Renal cortical epithelial cell (primary cell): ENCODE results near the gene TFEC. TPM values are rescaled to one million over a fixed set of nuclear protein-coding genes. Genes with fewer than 3 reads are reported as not detected.
"Not testable (repeated sequence)": the region's sequence is repeated elsewhere in the genome, so short reads cannot be mapped to it uniquely, and the experiment has no call there.

ENCODE experiments used
- DNase-seq: peaks from one replicate; pipeline ENCODE4 v3.0.0-alpha.2; 2011; ENCODE audit warnings: low read depth
- total RNA-seq: library from RNA; depleted of rRNA; stranded (reverse); fragments of >200 nt; gene quantifications from 2 replicates; pipeline ENCODE4 v1.2.3, GENCODE V29; 2014

TFEC gene
- total RNA-seq, 1 donor from 2014 or later = 0.80 TPM

DNA sequence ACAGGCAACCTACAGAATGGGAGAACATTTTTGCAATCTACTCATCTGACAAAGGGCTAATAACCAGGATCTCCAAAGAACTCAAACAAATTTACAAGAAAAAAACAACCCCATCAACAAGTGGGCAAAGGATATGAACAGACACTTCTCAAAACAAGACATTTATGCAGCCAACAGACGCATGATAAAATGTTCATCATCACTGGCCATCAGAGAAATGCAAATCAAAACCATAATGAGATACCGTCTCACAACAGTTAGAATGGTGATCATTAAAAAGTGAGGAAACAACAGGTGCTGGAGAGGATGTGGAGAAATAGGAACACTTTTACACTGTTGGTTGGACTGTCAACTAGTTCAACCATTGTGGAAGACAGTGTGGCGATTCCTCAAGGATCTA lies 100.8 kb downstream of the TFEC start:
- DNase-seq = not testable (repeated sequence)

DNA sequence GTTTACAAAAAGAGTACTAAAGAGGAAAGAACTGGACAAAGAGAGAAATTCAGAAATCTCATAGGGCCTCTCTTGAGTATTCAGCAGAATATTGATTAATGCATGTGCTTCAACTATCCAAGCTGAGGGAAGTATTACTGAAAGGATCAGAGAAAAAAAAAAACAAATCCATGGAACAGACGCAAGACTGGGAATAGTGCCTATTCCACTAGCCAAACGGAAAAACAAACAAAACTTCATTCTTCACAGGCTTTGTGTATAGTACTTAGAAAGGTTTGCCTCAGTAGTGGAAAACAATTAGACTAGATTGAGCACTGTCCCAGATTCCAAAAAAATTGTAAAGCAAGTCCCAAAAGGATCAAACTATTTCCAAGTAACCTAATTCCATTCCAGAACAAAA lies 106.2 kb downstream of the TFEC start:
- no peak for DNase-seq

DNA sequence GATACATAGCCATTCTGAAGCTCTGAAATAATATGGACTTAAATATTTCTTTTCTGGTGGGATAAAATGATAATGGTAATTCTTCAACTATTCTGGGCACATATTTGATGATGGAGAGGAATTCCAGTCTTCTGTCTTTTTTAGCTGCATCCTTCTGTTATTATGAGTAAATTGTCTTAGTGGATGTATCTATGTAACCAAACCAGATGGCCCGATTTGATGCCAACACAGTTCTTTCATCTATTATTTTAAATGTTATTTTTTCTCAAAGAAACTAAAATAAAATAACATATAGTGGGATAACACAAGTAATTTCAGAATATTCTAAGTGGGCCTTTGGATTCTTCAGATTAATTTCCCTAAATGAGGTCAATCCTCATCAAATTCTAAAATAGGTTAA lies 110.2 kb downstream of the TFEC start:
- DNase-seq = no peak

DNA sequence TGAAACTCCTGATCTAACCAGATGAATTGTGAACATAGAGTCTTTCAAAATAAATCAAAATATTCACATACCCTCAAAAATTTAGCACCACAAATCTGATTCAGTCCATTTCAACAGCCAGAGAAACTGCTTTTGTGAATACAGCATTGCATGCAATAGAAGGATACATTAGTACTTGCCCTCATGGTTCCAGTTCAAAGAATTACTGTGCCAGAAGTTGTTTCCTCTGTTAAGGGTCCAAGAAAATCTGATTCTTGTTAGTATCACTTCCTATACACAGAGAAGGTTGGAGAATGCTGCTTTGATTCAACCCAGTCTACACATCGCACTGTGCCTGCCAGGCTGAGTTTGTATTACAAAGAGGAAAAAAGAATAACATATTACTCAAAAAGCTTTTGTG lies 115.6 kb downstream of the TFEC start:
- DNase-seq = no peak

GRCh38 chr7:115911465-115911864 lies 119.1 kb downstream of the TFEC start:
- peak; percentile 18 for DNase-seq

- DNase-seq = peak; percentile 65
These were observed 119.9 kb downstream of the TFEC start for GRCh38 chr7:115910541-115911164.

DNA sequence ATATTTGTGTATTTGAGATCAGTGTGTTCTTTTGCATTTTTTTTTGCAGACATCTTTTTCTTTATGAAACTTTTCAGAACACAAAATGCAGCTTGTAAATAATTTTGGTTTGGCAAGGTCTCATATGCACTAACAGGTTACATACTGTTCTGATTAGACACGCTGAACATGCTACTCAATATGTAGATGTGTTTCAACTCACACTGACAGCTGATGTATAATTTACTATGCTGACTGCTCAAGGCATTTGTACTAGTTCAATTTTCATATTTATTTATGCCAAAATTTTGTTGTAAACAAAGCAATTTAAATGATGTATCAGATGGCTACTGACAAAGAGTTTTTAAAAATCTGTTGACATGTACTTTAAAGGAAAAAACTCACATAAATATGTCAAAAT lies 123.8 kb downstream of the TFEC start:
- DNase-seq = no peak

GRCh38 chr7:115889669-115889984 lies 140.9 kb downstream of the TFEC start:
- DNase-seq = no peak

- DNase-seq = no peak
These were observed 141.4 kb downstream of the TFEC start for GRCh38 chr7:115888981-115889668.

DNA sequence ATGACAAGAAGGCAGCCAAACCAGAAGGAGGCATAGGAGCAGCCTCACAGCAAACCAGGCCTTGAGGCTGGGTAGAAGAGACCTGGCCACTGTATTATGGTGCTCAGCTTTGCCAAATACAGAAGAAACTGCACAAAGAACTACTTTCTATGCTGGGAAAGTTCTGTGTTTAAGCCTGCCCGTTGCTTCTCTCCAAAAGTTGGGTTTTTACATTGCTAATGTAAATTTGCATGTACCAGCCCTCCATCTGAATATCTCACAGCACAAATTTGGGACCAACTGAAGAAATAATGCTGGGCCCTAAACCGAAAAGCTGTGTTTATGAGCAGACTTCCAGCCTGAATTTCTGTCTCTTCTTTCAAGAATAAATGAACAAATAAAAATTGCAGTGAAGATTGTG lies 145.0 kb downstream of the TFEC start:
- DNase-seq = no peak

Other genes with a start within 250 kb of the TFEC start
- gene TES, start 179.8 kb upstream of the TFEC start, total RNA-seq = 198 and 315 TPM in 2 replicates